GM19099 (cell line): ENCODE measurements around the gene PRKCH.

Experiments
- POLR2A ChIP-seq: IDR thresholded peaks from 3 replicates; pipeline ENCODE4 v1.6.1; 2011; ENCODE audit warnings: low read depth; ENCODE audit not compliant: insufficient read length; ENCODE audit errors: extremely low read depth

The PRKCH gene

GRCh38 chr14:61565836-61566536 lies 244.6 kb downstream of the PRKCH start:
- no peak for TF ChIP-seq POLR2A

- no peak for TF ChIP-seq POLR2A
These were observed 245.3 kb downstream of the PRKCH start for GRCh38 chr14:61566537-61567225.

- no peak for TF ChIP-seq POLR2A
These were observed 246.6 kb downstream of the PRKCH start for GRCh38 chr14:61567838-61568571.

GRCh38 chr14:61568572-61569011 lies 247.2 kb downstream of the PRKCH start:
- TF ChIP-seq POLR2A, result peak; percentile 51

- no peak for TF ChIP-seq POLR2A
These were observed 247.9 kb downstream of the PRKCH start for GRCh38 chr14:61569308-61569707.

- TF ChIP-seq POLR2A, result no peak
These were observed 248.6 kb downstream of the PRKCH start for GRCh38 chr14:61569812-61570548.

- TF ChIP-seq POLR2A, result no peak
These were observed 249.3 kb downstream of the PRKCH start for GRCh38 chr14:61570549-61571290.

GRCh38 chr14:61571917-61572316 lies 250.5 kb downstream of the PRKCH start:
- no peak for TF ChIP-seq POLR2A

GRCh38 chr14:61573321-61573720 lies 251.9 kb downstream of the PRKCH start:
- TF ChIP-seq POLR2A, result no peak

- TF ChIP-seq POLR2A, result no peak
These were observed 252.6 kb downstream of the PRKCH start for GRCh38 chr14:61573748-61574513.

- TF ChIP-seq POLR2A, result no peak
These were observed 253.1 kb downstream of the PRKCH start for GRCh38 chr14:61574514-61574807.

GRCh38 chr14:61575126-61575525 lies 253.7 kb downstream of the PRKCH start:
- no peak for TF ChIP-seq POLR2A

GRCh38 chr14:61575551-61576150 lies 254.3 kb downstream of the PRKCH start:
- TF ChIP-seq POLR2A, result no peak
